OCI-LY3 (cell line): ENCODE measurements around the gene TMEM185B.

Source experiments
- H2AFZ ChIP-seq: fragments of 200-600, 300-600 bp; shearing (Covaris generic); 2 replicates; pipeline ENCODE4 v1.6.0; 2014; ENCODE audit warnings: antibody characterized with exemption, low read depth, low read length
- H3K27ac ChIP-seq: fragments of 200-600, 300-600 bp; sonication (generic); 2 replicates; pipeline ENCODE4 v1.5.1; 2014; ENCODE audit warnings: mild to moderate bottlenecking, low read length, moderate library complexity, mixed read lengths
- H3K27me3 ChIP-seq: fragments of 200-600, 300-600 bp; sonication (generic); 2 replicates; pipeline ENCODE4 v1.6.1; 2014; ENCODE audit warnings: low read depth, low read length, mixed read lengths
- H3K36me3 ChIP-seq: fragments of 200-600, 300-600 bp; sonication (generic); replicated peaks from 2 replicates; pipeline ENCODE3; 2014; ENCODE audit warnings: low read depth, low read length, mixed read lengths
- H3K4me1 ChIP-seq: fragments of 300-600, 200-600 bp; sonication (generic); 2 replicates; pipeline ENCODE4 v1.6.1; 2014; ENCODE audit warnings: low read length, mixed read lengths
- H3K4me2 ChIP-seq: fragments of 200-600, 300-600 bp; sonication (generic); 2 replicates; pipeline ENCODE4 v1.6.1; 2014; ENCODE audit warnings: low read length, mixed read lengths
- H3K4me3 ChIP-seq: fragments of 300-600, 200-600 bp; sonication (generic); 2 replicates; pipeline ENCODE4 v1.5.1; 2014; ENCODE audit warnings: antibody characterized with exemption, mild to moderate bottlenecking, low read length, moderate library complexity
- H3K79me2 ChIP-seq: fragments of 300-600, 200-600 bp; shearing (Covaris generic); 2 replicates; pipeline ENCODE4 v1.6.1; 2014; ENCODE audit warnings: mild to moderate bottlenecking, low read length, mixed read lengths
- H3K9ac ChIP-seq: fragments of 300-600, 200-600 bp; shearing (Covaris generic); 2 replicates; pipeline ENCODE4 v1.6.0; 2014; ENCODE audit warnings: mild to moderate bottlenecking, low read length, moderate library complexity
- H3K9me3 ChIP-seq: fragments of 200-600, 300-600 bp; shearing (Covaris generic); 2 replicates; pipeline ENCODE4 v1.6.1; 2014; ENCODE audit warnings: low read length, mixed read lengths; ENCODE audit not compliant: insufficient read depth
- H4K20me1 ChIP-seq: fragments of 200-600, 300-600 bp; sonication (generic); 2 replicates; pipeline ENCODE4 v1.6.1; 2016; ENCODE audit warnings: low read length, mixed read lengths; ENCODE audit not compliant: insufficient read depth
- EZH2phosphoT487 ChIP-seq: fragments of 200-600 bp; shearing (Covaris generic); IDR thresholded peaks from 2 replicates; pipeline ENCODE4 v1.6.1; 2018; ENCODE audit warnings: antibody characterized with exemption, mixed run types, low read depth
- TF ChIP-seq, protein P1 (sequence below): fragments of 200-600, 300-600 bp; sonication (generic); IDR thresholded peaks from 2 replicates; pipeline ENCODE4 v1.5.1; 2014; ENCODE audit warnings: antibody characterized with exemption, low read length, low read depth

Gene TMEM185B

DNA sequence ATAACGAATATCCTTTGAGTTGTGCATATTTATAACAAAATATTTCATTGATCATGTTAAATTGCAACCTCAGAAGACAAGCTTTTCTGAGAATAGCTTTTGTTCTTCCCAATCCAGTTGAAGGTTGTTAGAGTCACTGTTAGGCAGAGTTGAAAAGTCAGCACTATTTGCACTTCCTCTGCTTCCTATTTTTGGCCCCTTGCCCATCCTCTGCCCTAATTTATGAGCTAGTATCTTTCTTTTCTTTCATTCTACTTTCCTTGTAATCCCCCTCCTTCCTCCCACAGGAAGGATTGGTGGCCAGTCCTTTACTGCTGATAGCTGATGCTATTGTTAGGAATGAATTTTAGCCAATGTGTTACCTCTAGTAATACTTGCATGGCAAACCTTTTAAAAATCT is 34.3 kb upstream of the TMEM185B start:
- no peak for TF ChIP-seq EZH2phosphoT487
- TF ChIP-seq, protein P1, sequence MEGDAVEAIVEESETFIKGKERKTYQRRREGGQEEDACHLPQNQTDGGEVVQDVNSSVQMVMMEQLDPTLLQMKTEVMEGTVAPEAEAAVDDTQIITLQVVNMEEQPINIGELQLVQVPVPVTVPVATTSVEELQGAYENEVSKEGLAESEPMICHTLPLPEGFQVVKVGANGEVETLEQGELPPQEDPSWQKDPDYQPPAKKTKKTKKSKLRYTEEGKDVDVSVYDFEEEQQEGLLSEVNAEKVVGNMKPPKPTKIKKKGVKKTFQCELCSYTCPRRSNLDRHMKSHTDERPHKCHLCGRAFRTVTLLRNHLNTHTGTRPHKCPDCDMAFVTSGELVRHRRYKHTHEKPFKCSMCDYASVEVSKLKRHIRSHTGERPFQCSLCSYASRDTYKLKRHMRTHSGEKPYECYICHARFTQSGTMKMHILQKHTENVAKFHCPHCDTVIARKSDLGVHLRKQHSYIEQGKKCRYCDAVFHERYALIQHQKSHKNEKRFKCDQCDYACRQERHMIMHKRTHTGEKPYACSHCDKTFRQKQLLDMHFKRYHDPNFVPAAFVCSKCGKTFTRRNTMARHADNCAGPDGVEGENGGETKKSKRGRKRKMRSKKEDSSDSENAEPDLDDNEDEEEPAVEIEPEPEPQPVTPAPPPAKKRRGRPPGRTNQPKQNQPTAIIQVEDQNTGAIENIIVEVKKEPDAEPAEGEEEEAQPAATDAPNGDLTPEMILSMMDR, result no peak
- H3K36me3 ChIP-seq, result no peaks in the 10 kb centered on the region
- H3K4me3 ChIP-seq, result no peak overlapping the region
- H3K79me2 ChIP-seq, result no peaks in the 10 kb centered on the region
- H3K9ac ChIP-seq, result no peak overlapping the region
- H3K9me3 ChIP-seq, result peaks cover 3% of the 10 kb centered on the region; the same call in 1 of the 2 replicates
- H3K4me1 ChIP-seq, result peaks cover 23% of the 10 kb centered on the region
- no peak overlapping the region for H3K4me2 ChIP-seq
- H4K20me1 ChIP-seq, result peaks cover 7% of the 10 kb centered on the region; the same call in 1 of the 2 replicates
- no peak overlapping the region for H3K27ac ChIP-seq
- peaks cover 20% of the 10 kb centered on the region for H3K27me3 ChIP-seq
- no peak overlapping the region for H2AFZ ChIP-seq

DNA sequence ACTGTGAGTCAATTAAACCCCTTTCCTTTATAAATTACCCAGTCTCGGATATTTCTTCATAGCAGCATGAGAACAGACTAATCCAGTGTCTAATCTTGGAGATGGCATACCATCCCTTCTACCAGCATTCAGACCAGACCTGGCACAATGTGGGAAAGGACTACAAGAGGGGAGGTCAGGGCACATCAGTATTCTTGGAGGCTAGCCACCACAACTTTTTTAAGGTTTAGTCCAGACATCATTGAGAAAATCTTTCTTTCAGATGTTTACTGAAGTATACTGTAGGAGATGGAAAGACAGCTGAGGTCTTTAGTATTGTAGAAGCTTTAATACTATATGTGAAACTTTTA is 33.4 kb upstream of the TMEM185B start:
- Histone ChIP-seq H3K4me2 (no peak overlapping the region), H3K4me1 (peaks cover 18% of the 10 kb centered on the region), H2AFZ (no peak overlapping the region), H3K27me3 (peaks cover 21% of the 10 kb centered on the region), H4K20me1 (peaks cover 1% of the 10 kb centered on the region; the same call in 1 of the 2 replicates), H3K36me3 (no peaks in the 10 kb centered on the region), H3K4me3 (no peak overlapping the region), H3K9me3 (peaks cover 3% of the 10 kb centered on the region; the same call in 1 of the 2 replicates), H3K27ac (no peak overlapping the region), H3K79me2 (no peaks in the 10 kb centered on the region), H3K9ac (no peak overlapping the region)
- TF ChIP-seq, protein P1, result no peak
- TF ChIP-seq EZH2phosphoT487, result no peak

DNA sequence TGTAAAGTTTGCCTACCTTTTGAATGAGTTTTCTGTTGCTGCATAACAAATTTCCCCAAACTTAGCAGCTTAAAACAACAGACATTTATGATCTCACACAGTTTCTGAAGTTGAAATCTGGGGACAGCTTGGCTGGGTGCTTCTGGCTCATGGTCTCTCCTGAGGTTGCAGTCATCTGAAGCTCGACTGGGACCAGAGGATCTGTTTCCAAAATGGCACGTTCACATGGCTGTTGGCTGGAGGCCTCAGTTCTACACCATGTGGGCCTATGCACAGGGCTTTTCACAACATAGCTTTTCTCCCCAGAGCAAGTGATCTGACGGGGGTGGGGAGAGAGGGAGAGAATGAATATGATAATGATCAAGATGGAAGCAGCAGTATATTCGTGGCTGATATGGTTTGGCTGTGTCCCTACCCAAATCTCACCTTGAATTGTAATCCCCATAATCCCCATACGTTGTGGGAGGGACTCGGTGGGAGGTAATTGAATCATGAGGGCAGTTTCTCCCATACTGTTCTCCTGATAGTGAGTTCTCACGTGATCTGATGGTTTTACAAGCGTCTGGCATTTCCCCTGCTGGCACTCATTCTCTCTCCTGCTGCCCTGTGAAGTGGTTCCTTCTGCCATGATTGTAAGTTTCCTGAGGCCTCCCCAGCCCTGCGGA is 32.9 kb upstream of the TMEM185B start:
- Histone ChIP-seq H3K27me3 (peaks cover 26% of the 10 kb centered on the region), H3K9ac (no peak overlapping the region), H3K79me2 (no peaks in the 10 kb centered on the region), H4K20me1 (no peaks in the 10 kb centered on the region), H3K4me1 (peaks cover 15% of the 10 kb centered on the region), H3K4me2 (no peak overlapping the region), H2AFZ (no peak overlapping the region), H3K27ac (no peak overlapping the region), H3K9me3 (peaks cover 3% of the 10 kb centered on the region; the same call in 1 of the 2 replicates), H3K36me3 (no peaks in the 10 kb centered on the region), H3K4me3 (no peak overlapping the region)
- TF ChIP-seq, protein P1, result no peak
- no peak for TF ChIP-seq EZH2phosphoT487

DNA sequence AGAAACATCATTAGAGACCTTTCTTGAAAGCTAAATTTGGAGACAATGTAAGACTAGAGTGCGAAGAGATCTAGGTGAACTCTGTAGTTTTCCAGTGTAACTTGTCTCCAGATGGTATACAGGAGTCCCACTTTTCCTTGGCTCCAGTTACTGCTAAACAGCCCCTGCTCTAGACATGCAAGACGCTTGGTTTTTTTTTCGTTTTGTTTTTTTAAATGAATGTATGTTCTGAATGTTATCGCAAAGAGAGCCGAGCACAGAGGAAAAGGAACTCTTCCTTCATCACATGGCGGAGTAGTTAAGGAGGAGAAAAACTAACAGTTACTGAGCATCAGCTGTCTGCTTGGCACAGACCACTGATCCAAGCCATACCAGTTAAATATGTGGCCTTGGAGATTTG is 31.9 kb upstream of the TMEM185B start:
- peaks cover 36% of the 10 kb centered on the region for H3K27me3 ChIP-seq
- H4K20me1 ChIP-seq, result no peaks in the 10 kb centered on the region
- H3K9ac ChIP-seq, result no peak overlapping the region
- no peak overlapping the region for H3K27ac ChIP-seq
- H3K4me3 ChIP-seq, result no peak overlapping the region
- H3K9me3 ChIP-seq, result no peaks in the 10 kb centered on the region
- no peaks in the 10 kb centered on the region for H3K36me3 ChIP-seq
- H3K4me1 ChIP-seq, result peaks cover 10% of the 10 kb centered on the region
- no peak overlapping the region for H2AFZ ChIP-seq
- H3K4me2 ChIP-seq, result no peak overlapping the region
- no peaks in the 10 kb centered on the region for H3K79me2 ChIP-seq
- TF ChIP-seq, protein P1, result no peak
- TF ChIP-seq EZH2phosphoT487, result no peak
